ENCODE results near the gene PRPF6.

GRCh38 chr20:63931735-63932134 is 49.2 kb upstream of the PRPF6 start:
- TF ChIP-seq CTCF (conservative IDR thresholded peaks at IDR 0.05; ENCODE audit: low read length), result no peak
- no peak for TF ChIP-seq EZH2phosphoT487 (IDR thresholded peaks at IDR 0.05; ENCODE audit: borderline replicate concordance)

Data from Loucy (cell line).